Bone marrow (tissue), 2 donors: Measurements from ENCODE around the gene ACTA2.
"Not testable (repeated sequence)": the region's sequence is repeated elsewhere in the genome, so short reads cannot be mapped to it uniquely, and the experiment has no call there.

Experiments
- DNase-seq, 2 donors: peaks; one replicate each; lab custom pipeline; 2025; lab: John Stamatoyannopoulos, UW

ACTA2 gene

GRCh38 chr10:88949912-88950837 is 2.4 kb downstream of the ACTA2 start:
- DNase-seq = no peak

GRCh38 chr10:88949051-88949450 is 3.5 kb downstream of the ACTA2 start:
- no peak for DNase-seq

GRCh38 chr10:88946965-88947590 is 5.5 kb downstream of the ACTA2 start:
- DNase-seq = no peak

GRCh38 chr10:88946200-88946599 is 6.4 kb downstream of the ACTA2 start:
- DNase-seq = no peak

DNA sequence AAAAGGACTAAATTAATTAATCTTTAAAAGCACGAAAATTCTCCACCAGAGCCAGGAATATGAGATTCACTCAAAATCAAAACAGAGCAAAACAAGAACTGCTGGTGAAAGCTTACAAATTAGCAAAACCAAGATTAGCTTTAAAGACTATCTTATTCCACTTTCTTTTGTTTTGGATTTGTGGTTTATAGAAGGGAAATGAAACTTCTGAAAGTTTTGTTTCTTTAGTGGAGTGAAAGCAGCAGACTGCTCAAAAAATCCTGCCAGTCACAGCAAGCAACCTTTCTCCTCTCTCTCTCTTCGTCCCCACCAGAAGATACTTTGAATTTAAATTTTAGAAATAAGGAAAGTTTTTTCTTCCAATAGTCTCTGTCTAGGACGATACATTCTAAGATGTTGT is 7.8 kb downstream of the ACTA2 start:
- no peak for DNase-seq

DNA sequence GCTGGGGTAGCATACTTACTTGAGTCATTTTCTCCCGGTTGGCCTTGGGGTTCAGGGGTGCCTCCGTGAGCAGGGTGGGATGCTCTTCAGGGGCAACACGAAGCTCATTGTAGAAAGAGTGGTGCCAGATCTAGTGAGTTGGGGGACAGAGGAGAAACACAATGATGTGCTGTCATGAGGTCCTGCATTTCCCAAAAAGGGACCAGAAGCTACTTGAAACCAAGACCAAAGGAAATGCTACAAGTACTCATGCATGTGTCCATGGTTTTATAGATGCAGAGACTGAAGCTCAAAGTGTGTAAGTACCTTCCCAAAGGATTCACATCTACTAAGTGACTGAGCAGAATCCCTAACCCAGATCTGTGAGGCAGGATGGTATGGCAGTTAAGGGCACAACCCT is 8.8 kb downstream of the ACTA2 start:
- no peak for DNase-seq

- no peak for DNase-seq
Observed at GRCh38 chr10:88941026-88941425, 11.5 kb downstream of the ACTA2 start.

- no peak for DNase-seq
Observed at GRCh38 chr10:88938938-88939337, 13.6 kb downstream of the ACTA2 start.

GRCh38 chr10:88938039-88938438 is 14.5 kb downstream of the ACTA2 start:
- no peak for DNase-seq

- no peak for DNase-seq
Observed at GRCh38 chr10:88936656-88937055, 15.9 kb downstream of the ACTA2 start.

GRCh38 chr10:88934900-88935672 is 17.5 kb downstream of the ACTA2 start:
- peak in 1 of 2 donors; percentile 70 for DNase-seq

DNA sequence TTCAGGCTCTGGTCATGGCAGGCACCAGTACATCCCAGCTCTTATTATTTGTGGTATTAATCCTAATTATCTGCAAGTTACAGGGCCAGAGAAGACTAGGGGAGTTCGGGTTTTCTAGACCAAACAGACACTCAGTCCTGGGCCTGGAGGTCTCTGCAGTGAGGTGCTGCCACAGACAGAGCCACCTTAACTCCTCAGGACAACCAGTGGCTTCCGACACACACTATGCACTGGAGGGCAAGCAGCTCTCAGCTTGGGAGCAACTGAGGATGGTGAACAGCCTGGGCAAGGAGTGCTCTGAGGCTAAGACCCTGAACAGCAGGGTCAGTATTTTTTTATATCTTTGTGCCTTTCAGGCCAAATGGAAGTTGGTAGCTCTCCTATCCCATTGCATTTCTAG is 19.0 kb downstream of the ACTA2 start:
- no peak for DNase-seq

GRCh38 chr10:88932539-88933256 is 19.9 kb downstream of the ACTA2 start:
- peak in 1 of 2 donors; percentile 71 for DNase-seq

- DNase-seq = not testable (repeated sequence)
Observed at GRCh38 chr10:88932029-88932428, 20.5 kb downstream of the ACTA2 start.

GRCh38 chr10:88931548-88931947 is 21.0 kb downstream of the ACTA2 start:
- DNase-seq = no peak

GRCh38 chr10:88928254-88928653 is 24.3 kb downstream of the ACTA2 start:
- DNase-seq = no peak

GRCh38 chr10:88927416-88927690 is 25.2 kb downstream of the ACTA2 start:
- DNase-seq = no peak

DNA sequence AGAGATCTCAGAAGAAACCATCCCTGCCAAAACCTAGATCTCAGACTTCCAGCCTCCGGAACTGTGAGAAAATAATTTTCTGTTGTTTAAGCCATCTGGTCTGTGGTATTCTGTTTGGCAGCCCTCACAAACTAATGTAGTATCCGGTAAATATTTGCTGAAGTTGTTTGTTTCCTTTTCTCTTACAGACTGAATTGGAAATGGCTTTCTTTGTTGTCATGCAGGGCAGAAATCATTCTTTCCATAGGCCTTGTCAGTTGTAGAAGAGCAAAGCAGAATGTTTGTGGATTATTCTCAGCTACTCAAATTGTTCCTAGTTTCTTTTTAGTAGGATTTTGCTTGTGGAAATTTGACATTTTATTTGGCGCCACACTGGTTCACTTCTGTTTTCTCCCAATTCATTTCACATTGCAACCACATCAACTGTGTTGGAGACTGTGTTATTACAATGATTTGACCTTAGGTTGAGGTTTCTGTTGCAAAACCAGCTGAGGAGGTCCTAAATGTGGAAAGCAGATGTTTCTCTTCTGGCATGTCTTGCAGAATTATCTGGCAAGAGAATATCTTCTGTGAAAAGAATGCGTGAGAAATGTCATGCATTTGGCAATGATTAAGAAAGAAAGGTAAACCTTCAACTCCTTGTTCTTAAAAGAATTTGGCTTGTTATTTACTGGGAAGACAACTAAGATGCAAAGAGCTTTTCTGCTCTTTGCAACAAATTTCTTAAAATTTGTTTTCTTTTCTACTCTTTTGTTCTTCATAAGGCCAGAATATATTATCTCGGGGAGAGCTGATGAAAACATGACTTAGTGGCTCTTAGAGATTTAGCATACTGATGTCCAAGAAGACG is 25.8 kb downstream of the ACTA2 start:
- DNase-seq = no peak

DNA sequence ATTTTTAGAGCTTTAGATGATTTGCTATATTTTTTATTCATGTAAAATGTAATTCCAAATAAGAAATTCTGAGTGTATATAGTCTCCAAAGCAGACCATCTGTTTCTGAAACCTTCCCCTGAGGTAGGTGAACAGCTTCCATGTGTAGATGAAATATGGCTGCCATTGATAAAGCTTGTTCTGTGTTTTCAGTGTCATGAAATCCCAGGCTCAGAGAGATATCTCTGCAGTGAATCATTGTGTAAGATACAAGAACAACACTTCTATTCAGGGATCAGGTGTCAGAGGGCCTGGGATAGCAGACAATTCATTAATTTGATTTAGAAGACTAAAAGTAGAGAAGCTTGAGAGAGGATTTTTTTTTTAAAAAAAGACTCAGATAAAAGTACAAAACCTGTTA is 29.1 kb downstream of the ACTA2 start:
- no peak for DNase-seq

GRCh38 chr10:88922041-88922440 is 30.5 kb downstream of the ACTA2 start:
- DNase-seq = no peak

- DNase-seq = no peak
Observed at GRCh38 chr10:88920986-88921593, 31.5 kb downstream of the ACTA2 start.
